WTC11 (cell line): Measurements from ENCODE around the gene SH3BGR. TPM values are rescaled to one million over a fixed set of nuclear protein-coding genes. Genes with fewer than 3 reads are reported as not detected.

Source experiments
- ATAC-seq: fragments of 200-7000 bp; cut with Tn5 transposase; 2 replicates; pipeline ENCODE4 v1.10.0; 2021; ENCODE audit warnings: mild to moderate bottlenecking, moderate library complexity
- CTCF ChIA-PET: fragments of 300-600 bp; sonication (Branson Sonifier 250); formaldehyde crosslinking; loops from one replicate; lab custom pipeline; 2021; ENCODE audit warnings: antibody characterized with exemption; lab: Charles Lee
- POLR2A ChIA-PET: fragments of 350-600 bp; sonication (Branson Sonifier 250); formaldehyde crosslinking; loops from one replicate; lab custom pipeline; 2021; ENCODE audit warnings: antibody characterized with exemption; lab: Charles Lee
- DNase-seq: peaks from one replicate; pipeline ENCODE4 v3.0.0; 2021; ENCODE audit warnings: low spot score
- H3K27ac Mint-ChIP-seq: 2 replicates; pipeline ENCODE4 v1.8.0; 2021; ENCODE audit warnings: mixed read lengths
- H3K27me3 Mint-ChIP-seq: 2 replicates; pipeline ENCODE4 v1.8.0; 2021; ENCODE audit warnings: low read depth, mild to moderate bottlenecking, moderate library complexity, mixed read lengths
- H3K36me3 Mint-ChIP-seq: 2 replicates; pipeline ENCODE4 v1.8.0; 2021; ENCODE audit warnings: mixed read lengths
- H3K4me1 Mint-ChIP-seq: 2 replicates; pipeline ENCODE4 v1.8.0; 2022; ENCODE audit warnings: mixed read lengths
- H3K4me3 Mint-ChIP-seq: 2 replicates; pipeline ENCODE4 v1.8.0; 2021; ENCODE audit warnings: mild to moderate bottlenecking, moderate library complexity, mixed read lengths
- H3K9me3 Mint-ChIP-seq: 2 replicates; pipeline ENCODE4 v1.8.0; 2021; ENCODE audit warnings: mixed read lengths
- CREM ChIP-seq: sonication (generic); formaldehyde crosslinking; IDR thresholded peaks from 2 replicates; pipeline ENCODE4 v1.8.1; 2022; ENCODE audit warnings: mild to moderate bottlenecking, missing genetic modification reagents, moderate library complexity
- ELF4 ChIP-seq: sonication (generic); formaldehyde crosslinking; IDR thresholded peaks from 2 replicates; pipeline ENCODE4 v1.8.1; 2022; ENCODE audit warnings: low read depth, mild to moderate bottlenecking, moderate library complexity, missing genetic modification reagents
- EMX1 ChIP-seq: fragments of 250-450 bp; sonication (Bioruptor Pico); IDR thresholded peaks from 2 replicates; pipeline ENCODE4 v1.8.0; 2021; ENCODE audit warnings: mild to moderate bottlenecking
- ETV6 ChIP-seq: sonication (generic); formaldehyde crosslinking; IDR thresholded peaks from 2 replicates; pipeline ENCODE4 v1.8.1; 2022; ENCODE audit warnings: mild to moderate bottlenecking, missing genetic modification reagents
- GRHL2 ChIP-seq: fragments of 250-450 bp; sonication (Bioruptor Pico); IDR thresholded peaks from 2 replicates; pipeline ENCODE4 v1.8.0; 2022; ENCODE audit warnings: mild to moderate bottlenecking, moderate library complexity; ENCODE audit not compliant: insufficient replicate concordance, severe bottlenecking
- JUN ChIP-seq: sonication (generic); formaldehyde crosslinking; IDR thresholded peaks from 2 replicates; pipeline ENCODE4 v1.8.0; 2023; ENCODE audit warnings: mild to moderate bottlenecking, missing genetic modification reagents
- MYBL2 ChIP-seq: sonication (generic); formaldehyde crosslinking; IDR thresholded peaks from 2 replicates; pipeline ENCODE4 v1.8.1; 2023; ENCODE audit warnings: mild to moderate bottlenecking, moderate library complexity, missing genetic modification reagents
- NR1H2 ChIP-seq: sonication (generic); formaldehyde crosslinking; IDR thresholded peaks from 2 replicates; pipeline ENCODE4 v1.9.0; 2021; ENCODE audit warnings: mild to moderate bottlenecking, moderate library complexity, missing genetic modification reagents
- NR2C2 ChIP-seq: sonication (generic); formaldehyde crosslinking; IDR thresholded peaks from 2 replicates; pipeline ENCODE4 v1.8.0; 2022; ENCODE audit warnings: mild to moderate bottlenecking, missing genetic modification reagents
- RELA ChIP-seq: sonication (generic); formaldehyde crosslinking; IDR thresholded peaks from 2 replicates; pipeline ENCODE4 v1.8.1; 2022; ENCODE audit warnings: missing genetic modification reagents, mild to moderate bottlenecking, borderline replicate concordance
- RORB ChIP-seq: fragments of 250-450 bp; sonication (Bioruptor Pico); IDR thresholded peaks from 2 replicates; pipeline ENCODE4 v1.9.0; 2021; ENCODE audit warnings: mild to moderate bottlenecking
- SP1 ChIP-seq: sonication (generic); formaldehyde crosslinking; conservative IDR thresholded peaks from 2 replicates; pipeline ENCODE4 v1.8.1; 2022; ENCODE audit warnings: missing genetic modification reagents
- TEAD1 ChIP-seq: sonication (generic); formaldehyde crosslinking; IDR thresholded peaks from 2 replicates; pipeline ENCODE4 v1.8.0; 2022; ENCODE audit warnings: mild to moderate bottlenecking, missing genetic modification reagents
- ZBTB21 ChIP-seq: sonication (generic); formaldehyde crosslinking; IDR thresholded peaks from 2 replicates; pipeline ENCODE4 v1.8.1; 2023; ENCODE audit warnings: mild to moderate bottlenecking, missing genetic modification reagents, borderline replicate concordance
- ZNF263 ChIP-seq: sonication (generic); formaldehyde crosslinking; IDR thresholded peaks from 2 replicates; pipeline ENCODE4 v1.8.1; 2022; ENCODE audit warnings: low read depth, mild to moderate bottlenecking, moderate library complexity, missing genetic modification reagents
- ZNF423 ChIP-seq: fragments of 250-450 bp; sonication (Bioruptor Pico); IDR thresholded peaks from 2 replicates; pipeline ENCODE4 v2.1.2; 2022; ENCODE audit warnings: mild to moderate bottlenecking, moderate library complexity
- ZNF532 ChIP-seq: fragments of 250-450 bp; sonication (Bioruptor Pico); IDR thresholded peaks from 2 replicates; pipeline ENCODE4 v1.9.0; 2021; ENCODE audit warnings: mild to moderate bottlenecking, borderline replicate concordance
- total RNA-seq: library from RNA; stranded (reverse); gene quantifications from 3 replicates; pipeline ENCODE4 v1.2.3, GENCODE V29; 2021
- TF ChIP-seq, protein P1 (sequence below): sonication (generic); formaldehyde crosslinking; IDR thresholded peaks from 2 replicates; pipeline ENCODE4 v1.8.1; 2022; ENCODE audit warnings: mild to moderate bottlenecking, moderate library complexity, missing genetic modification reagents
- TF ChIP-seq, protein P2 (sequence below): sonication (generic); formaldehyde crosslinking; IDR thresholded peaks from 2 replicates; pipeline ENCODE4 v1.8.0; 2022; ENCODE audit warnings: mild to moderate bottlenecking, missing genetic modification reagents
- TF ChIP-seq, protein P3 (sequence below): sonication (generic); formaldehyde crosslinking; IDR thresholded peaks from 2 replicates; pipeline ENCODE4 v1.8.1; 2023; ENCODE audit warnings: mild to moderate bottlenecking, moderate library complexity, missing genetic modification reagents
- TF ChIP-seq, protein P4 (sequence below): sonication (generic); formaldehyde crosslinking; IDR thresholded peaks from 2 replicates; pipeline ENCODE4 v1.8.0; 2022; ENCODE audit warnings: mild to moderate bottlenecking, missing genetic modification reagents

Gene SH3BGR
- total RNA-seq, 1 experiment from 2014 or later: 3.2 TPM

DNA sequence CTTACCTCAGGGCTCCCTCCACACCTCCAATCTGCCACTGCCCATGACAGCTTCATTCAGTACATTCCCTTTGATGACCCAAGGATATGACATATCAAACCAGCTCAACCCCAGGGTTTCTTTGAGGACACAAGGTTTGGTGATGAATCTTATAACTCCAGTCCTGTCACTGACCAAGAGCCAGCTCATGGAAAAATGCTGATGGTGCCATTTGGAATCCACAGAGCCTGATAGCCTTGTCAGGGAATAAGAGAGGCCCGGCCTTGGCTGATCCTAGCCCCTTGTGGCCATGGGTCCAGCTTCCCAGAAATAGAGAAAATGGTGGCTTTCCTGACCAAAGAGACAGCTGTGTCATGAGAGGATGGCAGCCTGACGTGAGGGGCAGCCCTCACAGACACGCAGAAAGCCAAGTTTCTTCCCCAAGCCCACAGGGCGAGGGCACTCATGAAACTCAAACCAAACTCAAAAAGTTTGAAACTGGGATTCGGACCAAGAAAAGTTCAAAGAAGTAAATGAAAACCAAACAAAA is 75.4 kb downstream of the SH3BGR start:
- H3K27me3 Mint-ChIP-seq: peaks cover 19% of the 10 kb centered on the region
- H3K36me3 Mint-ChIP-seq: peaks cover 15% of the 10 kb centered on the region
- H3K4me3 Mint-ChIP-seq: no peak overlapping the region
- DNase-seq (no peak), ATAC-seq (no peak)
- H3K27ac Mint-ChIP-seq: no peak overlapping the region
- POLR2A ChIA-PET: no interaction called here
- TF ChIP-seq RELA (CRISPR knock-in tag) (no peak), SP1 (CRISPR knock-in tag) (no peak), EMX1 (CRISPR knock-in tag) (no peak), NR1H2 (CRISPR knock-in tag) (no peak), ZNF423 (no peak), ELF4 (CRISPR knock-in tag) (no peak), GRHL2 (CRISPR knock-in tag) (no peak)
- TF ChIP-seq, protein P1, sequence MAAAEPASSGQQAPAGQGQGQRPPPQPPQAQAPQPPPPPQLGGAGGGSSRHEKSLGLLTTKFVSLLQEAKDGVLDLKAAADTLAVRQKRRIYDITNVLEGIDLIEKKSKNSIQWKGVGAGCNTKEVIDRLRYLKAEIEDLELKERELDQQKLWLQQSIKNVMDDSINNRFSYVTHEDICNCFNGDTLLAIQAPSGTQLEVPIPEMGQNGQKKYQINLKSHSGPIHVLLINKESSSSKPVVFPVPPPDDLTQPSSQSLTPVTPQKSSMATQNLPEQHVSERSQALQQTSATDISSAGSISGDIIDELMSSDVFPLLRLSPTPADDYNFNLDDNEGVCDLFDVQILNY (CRISPR knock-in tag): no peak
- TF ChIP-seq, protein P2, sequence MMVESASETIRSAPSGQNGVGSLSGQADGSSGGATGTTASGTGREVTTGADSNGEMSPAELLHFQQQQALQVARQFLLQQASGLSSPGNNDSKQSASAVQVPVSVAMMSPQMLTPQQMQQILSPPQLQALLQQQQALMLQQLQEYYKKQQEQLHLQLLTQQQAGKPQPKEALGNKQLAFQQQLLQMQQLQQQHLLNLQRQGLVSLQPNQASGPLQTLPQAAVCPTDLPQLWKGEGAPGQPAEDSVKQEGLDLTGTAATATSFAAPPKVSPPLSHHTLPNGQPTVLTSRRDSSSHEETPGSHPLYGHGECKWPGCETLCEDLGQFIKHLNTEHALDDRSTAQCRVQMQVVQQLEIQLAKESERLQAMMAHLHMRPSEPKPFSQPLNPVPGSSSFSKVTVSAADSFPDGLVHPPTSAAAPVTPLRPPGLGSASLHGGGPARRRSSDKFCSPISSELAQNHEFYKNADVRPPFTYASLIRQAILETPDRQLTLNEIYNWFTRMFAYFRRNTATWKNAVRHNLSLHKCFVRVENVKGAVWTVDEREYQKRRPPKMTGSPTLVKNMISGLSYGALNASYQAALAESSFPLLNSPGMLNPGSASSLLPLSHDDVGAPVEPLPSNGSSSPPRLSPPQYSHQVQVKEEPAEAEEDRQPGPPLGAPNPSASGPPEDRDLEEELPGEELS (CRISPR knock-in tag): no peak
- CTCF ChIA-PET: interaction anchor here (1.3 to 1.7 kb wide), 2 partner anchors 9 to 149 kb away, joined by 3 to 4 read pairs; no protein-coding TSS in a partner anchor
- peaks cover 49% of the 10 kb centered on the region for H3K4me1 Mint-ChIP-seq
- peaks cover 17% of the 10 kb centered on the region for H3K9me3 Mint-ChIP-seq

GRCh38 chr21:39527664-39528381 is 76.1 kb downstream of the SH3BGR start:
- no peak for DNase-seq
- no peak for ATAC-seq
- TF ChIP-seq, protein P3, sequence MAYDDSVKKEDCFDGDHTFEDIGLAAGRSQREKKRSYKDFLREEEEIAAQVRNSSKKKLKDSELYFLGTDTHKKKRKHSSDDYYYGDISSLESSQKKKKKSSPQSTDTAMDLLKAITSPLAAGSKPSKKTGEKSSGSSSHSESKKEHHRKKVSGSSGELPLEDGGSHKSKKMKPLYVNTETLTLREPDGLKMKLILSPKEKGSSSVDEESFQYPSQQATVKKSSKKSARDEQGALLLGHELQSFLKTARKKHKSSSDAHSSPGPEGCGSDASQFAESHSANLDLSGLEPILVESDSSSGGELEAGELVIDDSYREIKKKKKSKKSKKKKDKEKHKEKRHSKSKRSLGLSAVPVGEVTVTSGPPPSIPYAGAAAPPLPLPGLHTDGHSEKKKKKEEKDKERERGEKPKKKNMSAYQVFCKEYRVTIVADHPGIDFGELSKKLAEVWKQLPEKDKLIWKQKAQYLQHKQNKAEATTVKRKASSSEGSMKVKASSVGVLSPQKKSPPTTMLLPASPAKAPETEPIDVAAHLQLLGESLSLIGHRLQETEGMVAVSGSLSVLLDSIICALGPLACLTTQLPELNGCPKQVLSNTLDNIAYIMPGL (CRISPR knock-in tag): no peak
- TF ChIP-seq ZNF263 (no peak), NR2C2 (CRISPR knock-in tag) (no peak), JUN (CRISPR knock-in tag) (no peak), ZBTB21 (CRISPR knock-in tag) (no peak), CREM (CRISPR knock-in tag) (no peak), RORB (CRISPR knock-in tag) (no peak), TEAD1 (CRISPR knock-in tag) (no peak), ZNF532 (CRISPR knock-in tag) (no peak), MYBL2 (CRISPR knock-in tag) (no peak), ETV6 (CRISPR knock-in tag) (no peak)
- TF ChIP-seq, protein P4, sequence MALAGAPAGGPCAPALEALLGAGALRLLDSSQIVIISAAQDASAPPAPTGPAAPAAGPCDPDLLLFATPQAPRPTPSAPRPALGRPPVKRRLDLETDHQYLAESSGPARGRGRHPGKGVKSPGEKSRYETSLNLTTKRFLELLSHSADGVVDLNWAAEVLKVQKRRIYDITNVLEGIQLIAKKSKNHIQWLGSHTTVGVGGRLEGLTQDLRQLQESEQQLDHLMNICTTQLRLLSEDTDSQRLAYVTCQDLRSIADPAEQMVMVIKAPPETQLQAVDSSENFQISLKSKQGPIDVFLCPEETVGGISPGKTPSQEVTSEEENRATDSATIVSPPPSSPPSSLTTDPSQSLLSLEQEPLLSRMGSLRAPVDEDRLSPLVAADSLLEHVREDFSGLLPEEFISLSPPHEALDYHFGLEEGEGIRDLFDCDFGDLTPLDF (CRISPR knock-in tag): no peak
- TF ChIP-seq, protein P2 (CRISPR knock-in tag): no peak
- Mint-ChIP-seq H3K27me3 (peaks cover 19% of the 10 kb centered on the region), H3K27ac (no peak overlapping the region), H3K4me1 (peaks cover 46% of the 10 kb centered on the region), H3K36me3 (peaks cover 15% of the 10 kb centered on the region), H3K9me3 (peaks cover 17% of the 10 kb centered on the region), H3K4me3 (no peak overlapping the region)
- POLR2A ChIA-PET: no interaction called here
- CTCF ChIA-PET: interaction anchor here (0.7 to 1.7 kb wide), 3 partner anchors 10 to 149 kb away, joined by 3 to 4 read pairs (median 3); no protein-coding TSS in a partner anchor
